ENCODE measurements around the gene SEC14L1.
"Not testable (repeated sequence)": the region's sequence is repeated elsewhere in the genome, so short reads cannot be mapped to it uniquely, and the experiment has no call there.

Gene SEC14L1

DNA sequence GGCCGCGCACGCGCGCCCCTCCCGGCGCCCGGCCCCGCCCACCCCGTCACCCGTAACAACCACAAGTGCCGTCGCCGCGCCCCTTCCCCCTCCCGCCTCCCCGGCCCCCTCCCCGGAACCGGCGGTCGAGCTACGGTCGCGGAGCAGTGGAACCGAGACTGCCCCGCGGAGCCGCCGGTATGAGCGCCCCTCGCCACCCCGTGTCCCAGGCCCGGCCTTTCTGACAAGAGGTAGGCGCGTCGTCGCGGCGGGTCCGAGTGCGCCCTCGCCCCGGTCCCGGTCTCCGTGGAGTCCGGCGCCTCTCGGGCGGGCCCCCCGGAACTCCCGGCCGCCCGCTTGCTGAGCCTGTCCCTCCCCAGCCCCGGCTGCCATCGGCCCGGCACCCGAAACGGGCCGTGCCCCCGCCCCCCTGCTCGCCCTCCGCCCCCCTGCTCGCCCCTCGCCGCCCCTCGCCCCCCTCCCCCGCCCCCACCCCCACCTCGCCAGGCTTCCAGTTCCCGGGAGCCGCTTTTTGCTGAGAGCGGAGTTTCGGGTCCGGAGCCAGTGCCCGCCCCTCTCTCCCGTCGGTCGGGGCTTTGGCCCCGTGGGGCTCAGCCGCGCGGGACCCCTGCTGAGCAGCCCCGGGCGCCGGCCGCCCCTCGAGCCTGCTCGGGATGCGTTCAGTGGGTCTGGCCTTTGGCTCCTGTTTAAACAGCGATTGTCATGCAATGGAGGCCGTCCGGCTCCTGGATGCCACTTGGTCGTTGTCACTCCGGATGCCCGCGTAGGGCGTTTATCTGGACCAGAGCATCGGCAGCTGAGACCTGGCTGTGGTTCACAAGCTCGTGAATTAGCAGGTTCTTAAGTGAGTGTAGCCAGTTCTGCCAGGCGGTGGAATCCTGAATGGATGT is at the start of gene SEC14L1:
SEC14L1 (plus strand) TSS at position 92 of the 890 bp plus-strand sequence. CDS start 2,628 bp downstream, outside the sequence.
- in situ Hi-C loops (cut with MboI; ENCODE audit: low sequenced_read_pairs), result no loop called here

DNA sequence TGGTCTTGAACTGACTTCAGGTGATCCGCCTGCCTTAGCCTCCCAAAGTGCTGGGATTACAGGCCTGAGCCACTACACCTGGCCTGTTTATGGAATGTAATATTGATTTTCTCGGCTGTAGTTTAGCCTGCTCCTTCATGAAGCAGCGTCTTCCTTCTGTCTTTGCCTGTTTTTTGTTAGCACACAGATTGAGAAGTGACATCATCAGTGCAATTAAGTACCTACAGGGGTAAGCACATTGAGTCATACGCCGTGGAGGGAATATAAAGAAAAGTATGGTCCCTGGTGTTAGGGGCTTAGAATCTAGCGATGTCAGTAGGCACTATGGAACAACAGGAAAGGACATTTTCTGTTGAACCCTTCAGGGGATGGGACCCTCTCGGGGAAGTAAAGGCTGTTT is 48.7 kb upstream of the SEC14L1 start:
- in situ Hi-C loops (cut with MboI; ENCODE audit: low sequenced_read_pairs), result loop anchor here (25.0 kb wide), 1 partner anchor 120 kb away; no protein-coding TSS in a partner anchor

DNA sequence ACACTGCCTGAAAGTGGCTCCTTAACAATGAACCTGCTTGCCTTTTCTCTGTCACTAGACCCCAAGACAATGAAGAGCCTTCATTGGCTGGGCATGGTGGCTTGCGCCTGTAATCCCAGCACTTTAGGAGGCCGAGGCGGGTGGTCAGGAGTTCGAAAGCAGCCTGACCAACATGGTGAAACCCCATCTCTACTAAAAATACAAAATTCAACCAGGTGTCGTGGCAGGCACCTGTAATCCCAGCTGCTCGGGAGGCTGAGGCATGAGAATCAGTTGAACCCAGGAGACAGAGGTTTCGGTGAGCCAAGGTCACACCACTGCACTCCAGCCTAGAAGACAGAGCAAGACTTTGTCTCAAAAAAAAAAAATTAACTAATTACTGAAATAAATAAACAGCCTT is 45.3 kb upstream of the SEC14L1 start:
- in situ Hi-C loops (cut with MboI; ENCODE audit: low sequenced_read_pairs), result loop anchor here (25.0 kb wide), 1 partner anchor 117 kb away; no protein-coding TSS in a partner anchor

DNA sequence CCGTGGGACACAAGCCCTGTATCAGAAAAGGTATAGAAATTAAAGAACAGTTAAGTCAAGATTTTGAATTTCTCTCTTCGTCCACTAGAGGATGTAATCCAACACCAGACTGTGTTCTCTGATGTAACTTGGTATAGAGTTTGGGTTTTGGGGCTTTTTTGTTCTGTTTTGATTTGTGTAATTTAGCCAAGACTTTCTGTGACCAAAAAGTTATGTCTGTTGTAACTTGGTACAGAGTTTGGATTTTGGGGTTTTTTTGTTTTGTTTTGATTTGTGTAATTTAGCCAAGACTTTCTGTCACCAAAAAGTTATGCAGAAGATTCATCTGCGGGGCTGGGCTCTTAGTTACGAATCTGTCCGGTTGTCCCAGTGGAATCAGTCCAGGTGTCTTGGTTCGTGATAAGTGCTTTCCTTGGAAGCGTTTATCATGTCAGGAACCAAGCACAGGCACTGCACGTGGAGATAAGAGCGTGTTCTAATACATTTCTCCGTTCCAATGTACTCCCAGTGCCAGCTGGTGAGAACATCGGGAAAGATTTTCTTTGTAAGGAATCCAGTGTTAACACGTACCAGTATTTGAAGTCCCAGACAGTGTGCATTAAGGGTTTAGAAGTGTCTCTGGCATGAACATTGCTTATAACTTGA is 44.1 kb upstream of the SEC14L1 start:
- in situ Hi-C loops (cut with MboI; ENCODE audit: low sequenced_read_pairs), result loop anchor here (25.0 kb wide), 1 partner anchor 116 kb away; no protein-coding TSS in a partner anchor

DNA sequence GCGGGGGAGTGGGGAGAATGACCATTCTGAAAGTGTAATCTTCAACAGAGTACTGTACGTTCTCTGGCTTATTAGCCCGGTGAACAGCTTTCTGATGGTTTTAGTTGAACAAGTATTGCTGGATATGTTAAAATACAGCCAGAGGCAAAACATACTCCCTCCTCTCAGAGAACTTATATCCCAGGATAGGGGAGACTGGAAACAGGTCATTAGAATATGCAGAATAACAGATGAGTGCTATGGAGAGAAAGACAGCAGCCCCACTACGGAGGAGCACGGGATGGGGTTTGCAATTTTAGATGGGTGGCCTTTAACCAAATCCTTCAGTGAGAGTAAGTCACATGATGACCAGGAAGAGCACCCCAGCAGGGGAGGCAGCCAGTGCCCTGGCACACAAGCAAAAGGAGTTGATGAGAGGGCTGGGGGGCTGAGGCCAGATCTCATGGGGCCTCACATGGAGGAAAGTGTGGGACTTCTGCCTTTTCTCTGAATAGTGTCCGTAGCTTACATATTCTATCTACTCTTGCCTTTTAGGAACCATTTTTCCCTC is 43.1 kb upstream of the SEC14L1 start:
- in situ Hi-C loops (cut with MboI; ENCODE audit: low sequenced_read_pairs), result loop anchor here (25.0 kb wide), 1 partner anchor 115 kb away; no protein-coding TSS in a partner anchor

DNA sequence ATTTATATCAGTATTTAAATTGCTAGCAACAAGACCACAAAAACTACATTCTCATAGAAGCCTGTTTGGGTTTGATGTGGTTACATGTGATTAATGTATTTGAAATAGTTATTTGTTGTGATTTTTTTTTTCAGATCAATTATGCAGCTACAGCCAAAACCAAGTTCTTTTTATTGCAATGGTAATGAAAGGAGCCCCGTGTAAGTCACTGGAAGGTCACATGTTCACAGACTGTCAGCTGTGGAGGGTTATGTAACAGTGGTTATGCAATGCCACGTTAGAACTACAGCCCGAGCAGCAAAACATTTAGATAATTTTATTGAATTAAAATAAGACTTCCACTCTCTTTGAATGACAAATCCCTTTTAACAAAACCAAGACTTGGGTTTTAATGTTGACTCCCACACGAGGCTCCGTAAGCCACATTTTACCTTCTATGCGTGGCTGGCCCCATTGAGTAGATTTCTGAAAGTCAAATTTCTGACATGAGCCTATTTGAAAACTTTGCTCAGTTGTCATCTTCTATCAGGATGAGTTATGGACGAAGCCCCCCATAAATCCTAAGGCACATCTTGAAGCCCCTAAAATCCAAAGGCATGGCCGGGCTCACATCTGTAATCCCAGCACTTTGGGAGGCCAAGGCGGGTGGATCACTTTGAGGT is 41.8 kb upstream of the SEC14L1 start:
- in situ Hi-C loops (cut with MboI; ENCODE audit: low sequenced_read_pairs), result loop anchor here (25.0 kb wide), 1 partner anchor 113 kb away; no protein-coding TSS in a partner anchor

DNA sequence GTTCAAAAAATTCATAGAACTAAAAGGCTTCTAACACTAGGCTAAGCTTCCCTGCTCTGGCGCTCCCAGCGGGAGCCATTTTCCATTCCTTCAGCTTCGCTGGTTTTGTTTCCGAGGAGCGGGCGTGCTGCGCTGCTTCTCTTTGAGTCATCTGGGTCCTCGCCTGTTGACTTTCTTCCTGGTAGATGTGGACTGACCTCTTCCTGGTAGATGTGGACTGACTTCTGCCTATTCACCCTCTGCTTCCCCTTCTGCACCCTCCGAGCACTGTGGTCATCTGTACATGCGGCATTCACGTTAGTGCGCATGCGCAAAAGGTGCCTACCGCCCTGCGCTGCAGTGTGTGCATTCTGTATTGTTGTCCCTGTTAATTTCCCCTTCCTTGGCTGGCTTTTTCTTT is 40.8 kb upstream of the SEC14L1 start:
- in situ Hi-C loops (cut with MboI; ENCODE audit: low sequenced_read_pairs), result loop anchor here (25.0 kb wide), 1 partner anchor 112 kb away; no protein-coding TSS in a partner anchor

DNA sequence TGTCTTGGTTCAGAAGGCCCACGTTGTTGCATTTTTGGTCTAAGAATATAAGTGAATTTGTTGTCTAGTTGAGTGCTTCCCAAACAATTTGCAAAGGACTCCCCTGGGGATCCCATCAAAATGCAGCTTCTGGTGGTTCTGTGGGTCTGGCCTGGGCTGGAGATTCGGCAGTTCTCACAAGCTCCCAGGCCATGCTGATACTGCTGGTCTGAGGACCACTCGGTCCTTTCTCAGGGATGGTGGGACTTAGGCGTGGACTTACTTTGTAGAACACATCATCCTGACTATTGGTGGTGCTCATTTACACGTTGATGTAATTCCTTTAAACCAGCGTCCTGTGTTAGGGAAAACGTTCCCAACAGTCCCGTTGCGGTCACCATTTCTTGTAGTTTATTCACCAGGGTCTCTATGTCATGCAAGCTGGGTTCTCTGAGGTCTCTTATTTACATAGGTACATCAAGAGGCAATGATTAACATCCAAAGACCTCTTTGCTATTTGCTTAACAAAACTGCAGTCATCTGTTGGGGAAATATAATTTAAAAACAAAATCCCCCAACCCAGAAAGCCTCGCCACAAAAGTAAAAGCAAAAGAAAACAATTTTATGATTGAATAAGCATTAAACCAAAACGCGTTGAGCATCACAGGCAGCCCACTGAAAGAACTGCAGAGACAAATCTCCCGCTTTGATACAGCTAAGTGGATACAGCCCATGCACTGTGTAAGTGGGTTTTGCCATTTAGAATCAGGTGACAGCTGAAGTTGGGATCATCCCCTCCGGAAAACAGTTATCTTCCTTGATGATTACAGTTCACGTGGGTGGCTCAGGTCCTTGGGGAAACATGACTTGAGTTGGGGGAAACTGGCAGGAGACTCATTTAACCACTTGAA is 39.0 kb upstream of the SEC14L1 start:
- in situ Hi-C loops (cut with MboI; ENCODE audit: low sequenced_read_pairs), result no loop called here

DNA sequence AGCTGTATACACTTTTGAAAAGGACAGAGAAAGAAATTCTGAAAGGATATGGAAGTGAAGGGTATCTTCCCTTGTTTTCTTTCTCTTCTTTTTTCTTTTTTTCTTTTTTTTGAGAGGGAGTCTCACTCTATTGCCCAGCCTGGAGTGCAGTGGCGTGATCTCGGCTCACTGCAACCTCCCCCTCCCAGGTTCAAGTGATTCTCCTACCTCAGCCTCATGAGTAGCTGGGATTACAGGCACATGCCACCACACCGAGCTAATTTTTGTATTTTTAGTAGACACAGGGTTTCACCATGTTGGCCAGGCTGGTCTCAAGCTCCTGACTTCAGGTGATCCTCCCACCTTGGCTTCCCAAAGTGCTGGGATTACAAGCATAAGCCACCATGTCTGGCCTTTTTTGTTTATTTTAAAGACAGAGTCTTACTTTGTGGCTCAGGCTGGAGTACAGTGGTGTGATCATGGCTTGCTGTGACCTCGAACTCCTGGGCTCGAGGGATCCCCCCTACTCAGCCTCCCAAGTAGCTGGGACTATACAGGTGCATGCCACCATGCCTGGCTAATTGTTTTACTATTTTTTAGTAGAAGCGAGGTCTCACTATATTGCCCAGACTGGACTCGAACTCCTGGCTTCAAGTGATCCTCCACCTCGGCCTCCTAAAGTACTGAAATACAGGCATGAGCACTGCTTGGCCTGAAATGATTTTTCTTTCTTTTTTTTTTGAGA is 38.2 kb upstream of the SEC14L1 start:
- in situ Hi-C loops (cut with MboI; ENCODE audit: low sequenced_read_pairs), result not testable (repeated sequence)

DNA sequence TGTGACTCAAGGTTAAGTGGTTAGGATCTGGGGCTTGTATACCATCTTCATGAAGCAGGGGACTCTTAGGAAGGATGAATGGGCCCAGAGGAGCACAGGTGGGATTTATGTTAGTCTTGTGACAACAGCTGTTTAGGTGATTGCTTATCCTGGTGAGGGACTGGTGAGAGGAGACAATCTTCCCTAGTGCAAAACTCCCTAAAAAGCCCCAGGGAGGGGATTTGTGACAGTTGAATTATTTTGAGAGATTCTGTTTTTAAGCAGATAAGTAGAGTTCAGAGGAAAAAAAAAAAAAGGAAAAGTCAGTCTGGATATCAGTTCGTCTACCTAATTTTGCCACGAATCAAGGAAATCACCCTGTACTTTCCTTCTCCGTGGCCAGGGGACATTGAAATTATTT is 35.1 kb upstream of the SEC14L1 start:
- in situ Hi-C loops (cut with MboI; ENCODE audit: low sequenced_read_pairs), result no loop called here

DNA sequence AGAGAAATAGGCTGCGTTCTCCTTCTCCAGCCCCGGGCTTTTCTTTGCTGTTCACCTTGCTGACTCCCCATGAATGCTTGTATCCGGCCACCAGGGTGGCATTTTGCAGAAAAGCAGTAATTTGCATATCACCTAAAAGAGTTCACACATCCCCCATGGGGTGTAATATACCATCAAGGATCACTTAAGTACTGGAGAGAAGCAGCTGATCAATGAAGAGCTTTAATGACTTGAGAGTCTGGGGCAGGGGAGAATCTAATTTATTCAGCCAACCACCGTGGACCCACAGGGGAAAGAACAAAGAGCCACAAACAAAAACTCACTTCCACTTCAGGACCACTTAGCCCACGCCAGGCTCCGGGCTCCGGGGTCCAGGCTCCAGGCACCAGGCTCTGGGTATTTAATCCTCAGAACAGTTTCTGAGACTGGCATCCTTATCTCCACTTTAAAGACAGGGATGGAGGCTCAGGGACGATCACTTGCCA is 33.9 kb upstream of the SEC14L1 start:
- in situ Hi-C loops (cut with MboI; ENCODE audit: low sequenced_read_pairs), result no loop called here

DNA sequence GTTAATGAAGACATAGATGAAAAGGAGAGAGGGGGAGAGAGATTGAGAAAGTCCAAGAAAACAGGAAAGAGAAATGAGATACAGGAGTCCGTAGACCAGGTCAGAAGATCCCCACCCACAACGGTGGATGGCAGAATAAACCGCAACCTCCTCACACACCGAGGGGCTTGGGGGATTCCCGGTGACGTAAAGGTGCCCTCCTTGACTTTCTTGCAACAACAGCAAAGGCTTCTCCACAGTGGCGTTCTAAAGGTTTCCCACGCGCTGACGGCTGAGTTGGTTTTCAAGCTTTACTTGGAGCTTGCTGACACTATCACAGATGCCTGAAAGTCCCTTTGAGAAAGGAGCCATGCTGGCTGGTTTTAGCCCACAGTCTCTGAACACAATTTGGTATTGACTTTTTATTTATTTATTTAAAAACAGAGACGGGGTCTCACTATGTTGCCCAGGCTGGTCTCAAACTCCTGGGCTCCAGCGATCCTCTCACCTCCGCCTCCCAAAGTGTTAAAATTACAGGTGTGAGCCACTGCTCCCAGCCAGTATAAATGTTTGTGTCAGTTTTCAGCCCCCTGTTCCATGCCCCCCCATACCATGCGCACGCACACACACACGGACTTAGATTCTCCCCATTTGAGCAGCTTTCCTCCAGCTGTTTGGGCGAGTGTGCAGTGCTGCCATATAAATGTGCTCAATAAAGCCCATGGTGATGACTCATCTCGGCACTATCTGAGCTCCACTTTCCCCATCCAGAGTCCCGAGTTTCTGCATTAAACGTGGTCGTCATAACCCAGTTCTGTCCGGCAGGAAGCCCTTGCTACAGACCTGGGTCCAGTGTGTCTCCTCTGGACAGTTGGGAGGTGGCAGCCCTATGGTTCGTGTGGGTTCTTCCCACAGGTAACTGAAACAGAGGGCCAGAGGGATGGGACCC is 33.0 kb upstream of the SEC14L1 start:
- in situ Hi-C loops (cut with MboI; ENCODE audit: low sequenced_read_pairs), result no loop called here

DNA sequence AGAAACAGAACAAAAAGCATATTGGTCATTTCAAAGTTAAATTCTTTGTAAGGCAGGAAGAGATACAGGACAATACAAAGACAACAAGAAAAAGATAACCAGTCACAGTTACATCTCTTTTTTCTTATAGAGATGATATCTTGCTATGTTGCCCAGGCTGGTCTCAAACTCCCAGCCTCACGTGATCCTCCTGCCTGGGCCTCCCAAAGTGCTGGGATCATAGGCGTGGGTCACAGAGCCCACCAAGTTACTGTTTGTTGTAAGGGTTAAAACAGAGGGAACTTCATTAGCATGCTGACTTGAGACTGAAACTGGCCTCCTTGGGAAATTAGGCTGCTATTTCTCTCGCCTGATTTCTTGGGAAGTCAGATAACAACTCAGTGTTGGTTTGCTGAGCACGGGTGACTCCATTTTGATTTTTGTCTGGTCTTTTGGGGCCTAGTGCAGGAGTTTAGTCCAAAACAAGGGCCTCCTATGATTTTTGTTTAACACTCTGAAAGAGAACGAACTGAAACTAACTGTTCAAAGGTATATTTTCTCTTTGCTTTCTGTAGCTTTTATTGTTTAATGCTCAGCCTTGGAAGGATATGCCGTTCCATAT is 31.5 kb upstream of the SEC14L1 start:
- in situ Hi-C loops (cut with MboI; ENCODE audit: low sequenced_read_pairs), result no loop called here

DNA sequence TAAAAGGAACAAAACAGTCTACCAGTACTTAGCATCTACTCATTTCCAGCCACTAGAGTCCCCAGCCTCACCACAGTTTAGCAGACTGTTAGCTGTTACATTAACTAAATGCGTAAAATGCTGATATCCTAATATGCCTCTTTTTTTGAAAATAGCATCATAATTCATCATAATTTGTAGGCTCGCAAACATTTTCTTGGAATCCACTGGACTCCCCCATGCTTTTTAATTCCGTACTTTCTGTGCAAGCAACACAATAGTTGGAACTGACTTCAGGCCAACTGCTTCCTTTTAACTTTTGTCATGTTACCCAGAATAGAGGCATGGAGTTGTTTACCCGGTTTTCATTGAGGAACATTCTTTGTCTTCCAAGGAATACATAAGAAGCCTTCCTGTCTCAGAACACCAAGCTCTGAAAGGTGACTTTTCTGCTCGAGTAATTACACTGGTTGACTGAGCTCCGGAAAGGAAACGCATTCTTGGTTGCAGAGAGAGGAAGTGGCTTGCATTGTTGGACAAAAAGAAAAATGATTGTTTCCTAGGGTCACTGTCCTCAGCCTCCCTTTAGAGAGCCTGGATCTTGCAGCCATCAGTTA is 30.9 kb upstream of the SEC14L1 start:
- in situ Hi-C loops (cut with MboI; ENCODE audit: low sequenced_read_pairs), result no loop called here

DNA sequence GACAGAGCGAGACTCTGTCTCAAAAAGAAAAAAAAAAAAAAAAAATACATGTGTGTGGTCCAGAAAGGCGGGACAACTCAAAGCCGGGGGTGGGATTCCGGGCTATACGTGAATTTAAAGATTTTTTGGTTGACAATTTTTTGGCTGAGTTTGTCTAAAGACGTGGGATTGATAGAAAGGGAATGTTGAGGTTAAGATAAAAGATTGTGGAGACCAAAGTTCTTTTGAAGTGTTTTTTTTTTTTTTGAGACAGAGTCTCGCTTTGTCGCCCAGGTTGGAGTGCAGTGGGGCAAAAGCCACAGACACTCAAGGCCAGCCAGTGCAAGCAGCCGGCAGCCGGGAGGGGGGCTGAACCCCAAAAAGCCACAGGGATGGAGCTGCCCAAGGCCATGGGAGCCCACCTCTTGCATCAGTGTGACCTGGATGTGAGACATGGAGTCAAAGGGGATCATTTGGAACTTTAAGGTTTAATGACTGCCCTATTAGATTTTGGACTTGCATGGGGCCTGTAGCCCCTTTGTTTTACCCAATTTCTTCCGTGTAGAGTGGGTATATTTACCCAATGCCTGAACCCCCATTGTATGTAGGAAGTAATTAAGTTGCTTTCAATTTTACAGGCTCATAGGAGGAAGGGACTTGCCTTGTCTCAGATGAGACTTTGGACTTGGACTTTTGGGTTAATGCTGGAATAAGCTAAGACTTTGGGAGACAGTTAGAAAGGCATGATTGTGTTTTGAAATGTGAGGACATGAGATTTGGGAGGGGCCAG is 29.4 kb upstream of the SEC14L1 start:
- in situ Hi-C loops (cut with MboI; ENCODE audit: low sequenced_read_pairs), result not testable (repeated sequence)

DNA sequence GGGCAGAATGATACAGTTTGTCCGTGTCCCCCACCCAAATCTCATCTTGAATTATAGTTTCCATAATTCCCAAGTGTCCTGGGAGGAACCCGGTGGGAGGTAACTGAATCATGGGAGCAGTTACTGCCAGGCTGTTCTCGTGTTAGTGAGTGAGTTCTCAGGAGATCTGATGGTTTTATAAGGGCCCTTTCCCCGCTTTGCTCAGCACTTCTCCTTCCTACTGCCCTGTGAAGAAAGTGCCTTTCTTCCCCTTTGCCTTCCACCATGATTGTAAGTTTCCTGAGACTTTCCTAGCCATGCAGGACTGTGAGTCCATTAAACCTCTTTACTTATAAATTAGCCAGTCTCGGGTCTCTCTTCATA is 28.9 kb upstream of the SEC14L1 start:
- in situ Hi-C loops (cut with MboI; ENCODE audit: low sequenced_read_pairs), result no loop called here

DNA sequence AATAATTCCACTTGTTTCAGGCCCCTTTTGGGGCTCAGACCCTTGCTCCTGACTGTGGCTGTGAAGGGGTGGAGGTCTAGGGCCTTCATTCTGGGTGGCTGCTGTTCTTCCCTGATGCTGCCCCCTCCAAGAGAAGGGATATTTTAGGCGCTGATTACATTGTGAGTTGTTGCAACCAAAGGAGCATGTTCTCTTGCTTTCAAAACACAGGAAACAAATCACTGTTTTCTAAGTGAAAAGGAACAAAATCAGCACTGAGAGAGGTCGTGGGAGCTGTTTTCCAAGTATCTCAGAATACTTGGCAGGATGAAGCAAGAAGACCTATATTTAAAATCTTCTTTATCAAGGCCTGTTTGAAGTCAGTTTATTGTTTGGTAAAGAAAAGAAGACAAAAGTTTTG is 25.3 kb upstream of the SEC14L1 start:
- in situ Hi-C loops (cut with MboI; ENCODE audit: low sequenced_read_pairs), result no loop called here

All from HL-60/S4 treated with phorbol 12-myristate 13-acetate at 8.2 ng/mL for 4 days and 3 days (cell line).